Trophoblast cell (in vitro differentiated cells and primary cell): Measurements from ENCODE around the gene ABHD4.

ENCODE experiments used
- DNase-seq, 2 donors: peaks; one replicate each; pipeline ENCODE4 v3.0.0-alpha.2; 2016
- H2AFZ ChIP-seq: 2 replicates; pipeline ENCODE4 v1.6.1; 2013; ENCODE audit warnings: low read length, moderate library complexity, mild to moderate bottlenecking; ENCODE audit not compliant: insufficient read depth, poor library complexity
- H2AK5ac ChIP-seq: 2 replicates; pipeline ENCODE4 v1.6.1; 2013; ENCODE audit warnings: mild to moderate bottlenecking, low read length
- H2BK120ac ChIP-seq: 2 replicates; pipeline ENCODE4 v1.6.1; 2013; ENCODE audit warnings: low read length, mild to moderate bottlenecking, moderate library complexity; ENCODE audit not compliant: insufficient read depth, poor library complexity
- H2BK12ac ChIP-seq: 2 replicates; pipeline ENCODE4 v1.6.1; 2013; ENCODE audit warnings: mild to moderate bottlenecking, low read length, moderate library complexity
- H2BK5ac ChIP-seq: 2 replicates; pipeline ENCODE4 v1.6.1; 2013; ENCODE audit warnings: low read length, low read depth, moderate library complexity, mild to moderate bottlenecking; ENCODE audit not compliant: poor library complexity
- H3K14ac ChIP-seq: 2 replicates; pipeline ENCODE4 v1.6.1; 2013; ENCODE audit warnings: mild to moderate bottlenecking, low read length
- H3K18ac ChIP-seq: 2 replicates; pipeline ENCODE4 v1.6.1; 2013; ENCODE audit warnings: mild to moderate bottlenecking, low read length
- H3K23ac ChIP-seq: 2 replicates; pipeline ENCODE4 v1.6.1; 2013; ENCODE audit warnings: low read length
- H3K27ac ChIP-seq: 2 replicates; pipeline ENCODE4 v1.5.1; 2013; ENCODE audit warnings: low read depth, mild to moderate bottlenecking, inconsistent platforms, low read length, moderate library complexity
- H3K27me3 ChIP-seq: 2 replicates; pipeline ENCODE4 v1.6.1; 2013; ENCODE audit warnings: inconsistent platforms, mild to moderate bottlenecking, low read length, moderate library complexity; ENCODE audit not compliant: insufficient read depth
- H3K36me3 ChIP-seq, 2 experiments: 1 replicate in 1 of 2; 2 replicates in 1 of 2; pipeline ENCODE4 v1.6.1; 2013; ENCODE audit warnings: low read length in 2 of 2, mild to moderate bottlenecking in 2 of 2, moderate library complexity in 1 of 2; ENCODE audit not compliant: insufficient read depth in 2 of 2, control insufficient read depth in 1 of 2
- H3K4ac ChIP-seq: 2 replicates; pipeline ENCODE4 v1.6.1; 2013; ENCODE audit warnings: low read depth, mild to moderate bottlenecking, low read length, moderate library complexity
- H3K4me1 ChIP-seq, 2 experiments: 1 replicate in 1 of 2; 2 replicates in 1 of 2; pipeline ENCODE4 v1.6.1; 2013; ENCODE audit warnings: low read length in 2 of 2, mild to moderate bottlenecking in 2 of 2, moderate library complexity in 1 of 2; ENCODE audit not compliant: insufficient read depth in 2 of 2, control insufficient read depth in 1 of 2
- H3K4me2 ChIP-seq: 2 replicates; pipeline ENCODE4 v1.6.1; 2013; ENCODE audit warnings: inconsistent platforms, mild to moderate bottlenecking, low read length, moderate library complexity
- H3K4me3 ChIP-seq: 2 replicates; pipeline ENCODE4 v1.5.1; 2013; ENCODE audit warnings: mild to moderate bottlenecking, low read depth, low read length, inconsistent platforms
- H3K79me1 ChIP-seq: one replicate; pipeline ENCODE4 v1.6.1; 2013; ENCODE audit warnings: low read length
- H3K79me2 ChIP-seq: 2 replicates; pipeline ENCODE4 v1.6.1; 2013; ENCODE audit warnings: low read length, mild to moderate bottlenecking; ENCODE audit not compliant: control insufficient read depth, insufficient read depth, poor library complexity
- H3K9ac ChIP-seq: 2 replicates; pipeline ENCODE4 v1.6.1; 2013; ENCODE audit warnings: mild to moderate bottlenecking, low read length
- H3K9me3 ChIP-seq: 2 replicates; pipeline ENCODE4 v1.6.1; 2013; ENCODE audit warnings: low read depth, mild to moderate bottlenecking, control low read depth, inconsistent platforms, low read length; ENCODE audit not compliant: insufficient read depth
- H4K12ac ChIP-seq: 2 replicates; pipeline ENCODE4 v1.6.1; 2013; ENCODE audit warnings: low read depth, mild to moderate bottlenecking, low read length, moderate library complexity
- H4K8ac ChIP-seq: 2 replicates; pipeline ENCODE4 v1.6.1; 2013; ENCODE audit warnings: low read depth, mild to moderate bottlenecking, low read length, moderate library complexity
- H4K91ac ChIP-seq: one replicate; pipeline ENCODE4 v1.6.1; 2013; ENCODE audit warnings: low read depth, mild to moderate bottlenecking, low read length, moderate library complexity
- WGBS: extraction: QIAGEN DNeasy Blood & Tissue Kit; methylation state at CpG from one replicate; pipeline ENCODE4 v1.1.7; 2013; ENCODE audit warnings: missing lambda C conversion rate; ENCODE audit not compliant: insufficient read length, insufficient coverage; ENCODE audit errors: extremely low coverage; 5-methylcytosine and 5-hydroxymethylcytosine counted together

The ABHD4 gene

DNA sequence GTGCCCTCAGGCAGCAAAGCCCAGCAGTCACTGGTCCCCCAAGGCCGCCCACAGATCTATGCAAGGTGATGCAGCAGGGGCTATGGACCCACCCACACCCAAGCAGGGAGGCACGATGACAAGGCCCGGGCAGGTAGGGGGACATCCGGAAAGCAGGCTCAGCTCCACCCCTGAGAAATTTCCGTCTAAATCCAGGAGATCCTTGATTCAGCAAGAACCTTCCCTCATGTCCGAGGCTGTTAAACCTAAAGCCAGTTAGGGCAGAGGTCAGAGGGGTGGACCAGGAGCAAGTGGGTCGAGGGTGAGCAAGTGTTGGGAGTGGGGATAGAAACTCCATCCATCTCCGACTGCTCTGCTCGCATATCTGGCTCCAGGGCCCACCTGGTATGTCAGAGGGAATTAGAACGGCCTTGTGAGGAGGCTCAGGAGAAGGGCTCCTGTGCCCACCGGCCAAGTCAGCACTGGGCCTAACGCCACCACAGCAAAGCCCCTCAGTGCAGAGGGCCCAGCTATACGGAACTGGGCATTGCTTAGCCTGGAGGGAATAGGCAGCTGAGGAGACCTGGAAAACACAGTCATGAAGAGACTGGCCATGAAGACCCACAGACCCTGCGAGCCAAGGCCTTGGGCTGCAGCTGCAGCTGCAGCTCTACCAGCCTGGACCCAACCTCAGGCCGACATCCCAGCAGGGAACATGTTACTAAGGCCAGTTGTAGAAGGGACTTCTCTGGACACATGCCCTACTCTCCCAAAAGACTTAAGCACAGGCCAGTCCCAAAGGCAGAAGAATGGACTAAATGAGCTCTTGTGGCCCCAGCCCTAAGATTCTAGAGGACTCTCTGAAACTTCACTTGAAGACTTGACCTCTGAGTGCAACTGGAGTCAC is 43.4 kb upstream of the ABHD4 start:
- H2AK5ac ChIP-seq = no peak overlapping the region

GRCh38 chr14:22555384-22556011 is 42.6 kb upstream of the ABHD4 start:
- H4K8ac ChIP-seq = no peak overlapping the region
- no CpG with 5 or more reads among the region's 4 CpGs for WGBS
- no peaks in the 10 kb centered on the region for H3K79me2 ChIP-seq
- no peaks in the 10 kb centered on the region for H3K9me3 ChIP-seq
- no peak overlapping the region for H3K4ac ChIP-seq
- H3K79me1 ChIP-seq = peaks cover 1% of the 10 kb centered on the region
- H3K27ac ChIP-seq = no peak overlapping the region
- H3K4me1 ChIP-seq = peaks cover under 1 to 7% of the 10 kb centered on the region in 2 experiments
- no peak overlapping the region for H3K14ac ChIP-seq
- no peak overlapping the region for H2BK12ac ChIP-seq
- H3K27me3 ChIP-seq = no peaks in the 10 kb centered on the region
- no peak overlapping the region for H2AFZ ChIP-seq
- no peaks in the 10 kb centered on the region for H3K36me3 ChIP-seq
- no peak for DNase-seq
- H4K91ac ChIP-seq = no peak overlapping the region
- H3K9ac ChIP-seq = no peak overlapping the region
- H3K18ac ChIP-seq = no peak overlapping the region
- no peak overlapping the region for H3K4me2 ChIP-seq
- no peak overlapping the region for H3K23ac ChIP-seq
- H2BK120ac ChIP-seq = no peak overlapping the region
- H4K12ac ChIP-seq = no peak overlapping the region
- H2AK5ac ChIP-seq = no peak overlapping the region
- no peak overlapping the region for H3K4me3 ChIP-seq
- no peak overlapping the region for H2BK5ac ChIP-seq

More for the DNA sequence above, 43.4 kb upstream of the ABHD4 start:
- WGBS = no CpG with 5 or more reads among the region's 15 CpGs
- Histone ChIP-seq H3K4me3 (no peak overlapping the region), H4K8ac (no peak overlapping the region), H3K9ac (no peak overlapping the region), H3K18ac (no peak overlapping the region), H3K4ac (no peak overlapping the region), H2BK5ac (no peak overlapping the region), H3K4me1 (peaks cover 8 to 10% of the 10 kb centered on the region in 2 experiments), H3K4me2 (no peak overlapping the region), H3K23ac (no peak overlapping the region), H3K79me1 (peaks cover 1% of the 10 kb centered on the region), H3K14ac (no peak overlapping the region), H3K36me3 (no peaks in the 10 kb centered on the region), H3K9me3 (no peaks in the 10 kb centered on the region), H2BK12ac (no peak overlapping the region), H4K91ac (no peak overlapping the region), H3K79me2 (no peaks in the 10 kb centered on the region), H3K27me3 (no peaks in the 10 kb centered on the region), H3K27ac (no peak overlapping the region), H2AFZ (no peak overlapping the region), H4K12ac (no peak overlapping the region), H2BK120ac (no peak overlapping the region)
- DNase-seq = no peak

DNA sequence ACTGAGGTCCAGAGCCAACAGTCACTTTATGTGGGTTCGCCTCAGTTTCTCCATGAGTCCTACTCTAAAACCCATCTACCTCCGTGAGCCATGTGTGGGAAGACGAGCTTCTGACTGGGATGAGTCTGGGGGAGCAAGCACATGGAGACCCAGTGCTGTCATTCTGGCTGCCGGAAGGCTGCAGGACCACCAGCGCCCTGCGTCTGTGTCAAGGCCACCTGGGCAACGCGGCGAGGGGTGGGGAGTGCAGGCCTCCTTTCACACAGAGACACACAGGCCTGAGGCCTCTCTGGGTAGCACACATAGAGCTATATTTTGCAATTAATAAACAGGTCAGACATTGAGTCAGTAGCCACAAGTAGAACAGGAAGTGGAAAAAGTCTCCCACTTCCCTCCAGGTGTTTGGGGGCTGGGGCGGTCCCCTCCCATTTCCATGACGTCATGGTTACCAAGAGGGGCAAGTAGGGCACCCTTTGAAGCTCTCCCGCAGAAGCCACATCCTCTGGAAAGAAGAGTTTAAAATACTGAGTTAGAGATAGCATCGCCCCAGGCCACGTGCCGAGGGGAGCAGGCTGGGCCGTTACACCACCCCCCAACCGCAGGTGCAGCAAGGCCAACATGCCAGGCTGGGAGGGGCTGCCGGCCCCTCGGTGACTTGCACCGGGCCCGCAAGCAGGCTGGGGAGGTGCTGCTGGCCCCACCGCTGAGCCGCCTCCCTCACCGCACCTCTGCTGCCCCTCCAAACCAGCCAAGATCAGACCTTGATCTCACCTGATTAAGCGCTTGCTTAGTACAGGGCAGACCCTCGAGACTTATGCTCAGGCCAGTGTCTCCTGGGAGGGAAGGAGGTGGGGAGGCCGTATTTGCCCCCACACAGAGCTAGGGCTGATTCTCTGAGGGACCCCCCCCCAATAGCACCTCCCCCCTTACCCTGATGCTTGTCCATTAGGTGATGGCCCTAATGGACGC is 41.8 kb upstream of the ABHD4 start:
- H3K27ac ChIP-seq = no peak overlapping the region
- H3K9ac ChIP-seq = no peak overlapping the region
- no peaks in the 10 kb centered on the region for H3K9me3 ChIP-seq
- no peak overlapping the region for H2BK5ac ChIP-seq
- no peak overlapping the region for H2AK5ac ChIP-seq
- no peak overlapping the region for H2AFZ ChIP-seq
- no peak for DNase-seq
- no peak overlapping the region for H3K4me3 ChIP-seq
- H2BK12ac ChIP-seq = no peak overlapping the region
- no peak overlapping the region for H4K12ac ChIP-seq
- no peak overlapping the region for H4K8ac ChIP-seq
- H3K18ac ChIP-seq = no peak overlapping the region
- no peaks in the 10 kb centered on the region for H3K36me3 ChIP-seq
- no peak overlapping the region for H4K91ac ChIP-seq
- WGBS = no CpG with 5 or more reads among the region's 28 CpGs
- H2BK120ac ChIP-seq = no peak overlapping the region
- H3K79me2 ChIP-seq = no peaks in the 10 kb centered on the region
- H3K14ac ChIP-seq = no peak overlapping the region
- H3K4me2 ChIP-seq = no peak overlapping the region
- no peak overlapping the region for H3K23ac ChIP-seq
- no peak overlapping the region for H3K4ac ChIP-seq
- peaks cover 0 to 6% of the 10 kb centered on the region in 2 experiments for H3K4me1 ChIP-seq
- H3K79me1 ChIP-seq = peaks cover 1% of the 10 kb centered on the region
- no peaks in the 10 kb centered on the region for H3K27me3 ChIP-seq

- H3K14ac ChIP-seq = peak overlapping the region; percentile 51
- no peak overlapping the region for H3K23ac ChIP-seq
- no peaks in the 10 kb centered on the region for H3K79me2 ChIP-seq
- no peak overlapping the region for H3K9ac ChIP-seq
- peaks cover 4 to 5% of the 10 kb centered on the region in 2 experiments for H3K4me1 ChIP-seq
- no CpG with 5 or more reads among the region's 28 CpGs for WGBS
- H3K4me3 ChIP-seq = no peak overlapping the region
- H3K27ac ChIP-seq = no peak overlapping the region
- H2BK5ac ChIP-seq = peak overlapping the region; percentile 59
- peak overlapping the region; percentile 34 for H2BK120ac ChIP-seq
- H2BK12ac ChIP-seq = peak overlapping the region; percentile 62
- peak overlapping the region; percentile 64 for H4K8ac ChIP-seq
- DNase-seq = peak; percentile 51 to 76
- H2AFZ ChIP-seq = peak overlapping the region; percentile 57
- H3K36me3 ChIP-seq = no peaks in the 10 kb centered on the region
- peak overlapping the region; percentile 45 for H4K91ac ChIP-seq
- no peak overlapping the region for H3K4ac ChIP-seq
- H3K4me2 ChIP-seq = peak overlapping the region; percentile 64
- no peaks in the 10 kb centered on the region for H3K27me3 ChIP-seq
- H3K9me3 ChIP-seq = no peaks in the 10 kb centered on the region
- H2AK5ac ChIP-seq = no peak overlapping the region
- H4K12ac ChIP-seq = peak overlapping the region; percentile 82
- peaks cover 1% of the 10 kb centered on the region for H3K79me1 ChIP-seq
- peak overlapping the region; percentile 37 for H3K18ac ChIP-seq
Measured at GRCh38 chr14:22556990-22557623, 41.0 kb upstream of the ABHD4 start.
